Stimulated activated naive CD4-positive, alpha-beta T cell treated with Interleukin-2 at 50 U/mL for 16 hours (primary cell): Measurements from ENCODE around the gene SRSF6.
"Not testable (repeated sequence)": the region's sequence is repeated elsewhere in the genome, so short reads cannot be mapped to it uniquely, and the experiment has no call there.

ENCODE experiments used
- DNase-seq: peaks from one replicate; lab custom pipeline; 2025; lab: John Stamatoyannopoulos, UW

SRSF6 gene

GRCh38 chr20:43477193-43477592 lies 19.5 kb downstream of the SRSF6 start:
- DNase-seq, result no peak

GRCh38 chr20:43477619-43478018 lies 19.9 kb downstream of the SRSF6 start:
- DNase-seq, result no peak

DNA sequence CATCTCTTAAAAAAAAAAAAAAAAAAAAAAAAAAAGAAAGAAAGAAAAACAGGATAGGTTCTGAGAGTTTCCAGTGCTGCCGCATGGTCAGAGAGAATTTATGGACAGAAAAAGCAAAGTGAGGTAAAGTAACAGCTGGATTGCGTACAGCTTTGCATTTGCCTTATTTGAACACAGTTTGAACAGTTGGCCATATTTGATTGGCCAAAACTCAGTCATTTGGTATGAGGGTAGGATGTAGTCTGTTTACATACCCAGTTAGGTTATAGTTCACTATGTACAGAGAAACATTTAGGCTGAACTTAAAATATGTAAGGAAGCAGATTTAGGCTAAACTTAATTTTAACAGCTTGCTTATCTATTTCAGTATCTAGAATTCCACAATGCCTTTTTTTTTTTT lies 32.3 kb downstream of the SRSF6 start:
- DNase-seq, result no peak

- no peak for DNase-seq
Measured at GRCh38 chr20:43492101-43492500, 34.4 kb downstream of the SRSF6 start.

DNA sequence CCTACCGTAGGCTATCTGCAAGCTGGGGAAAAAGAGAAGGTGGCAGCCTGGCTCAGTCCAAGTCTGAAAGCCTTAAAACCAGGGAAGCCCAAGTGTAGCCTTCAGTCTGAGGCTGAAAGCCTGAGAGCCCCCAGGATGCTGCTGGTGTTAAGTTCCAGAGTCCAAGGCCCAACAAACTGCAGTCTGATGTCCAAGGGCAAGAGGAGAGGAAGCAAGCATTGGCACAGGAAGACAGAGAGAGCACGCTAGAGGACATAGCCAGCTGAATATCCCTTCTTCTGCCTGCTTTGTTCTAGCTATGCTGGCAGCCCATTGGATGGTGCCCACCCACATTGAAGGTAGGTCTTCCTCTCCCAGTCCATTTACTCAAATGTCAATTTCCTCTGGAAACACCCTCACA lies 37.7 kb downstream of the SRSF6 start:
- no peak for DNase-seq

- not testable (repeated sequence) for DNase-seq
Measured at GRCh38 chr20:43502021-43502420, 44.3 kb downstream of the SRSF6 start.

DNA sequence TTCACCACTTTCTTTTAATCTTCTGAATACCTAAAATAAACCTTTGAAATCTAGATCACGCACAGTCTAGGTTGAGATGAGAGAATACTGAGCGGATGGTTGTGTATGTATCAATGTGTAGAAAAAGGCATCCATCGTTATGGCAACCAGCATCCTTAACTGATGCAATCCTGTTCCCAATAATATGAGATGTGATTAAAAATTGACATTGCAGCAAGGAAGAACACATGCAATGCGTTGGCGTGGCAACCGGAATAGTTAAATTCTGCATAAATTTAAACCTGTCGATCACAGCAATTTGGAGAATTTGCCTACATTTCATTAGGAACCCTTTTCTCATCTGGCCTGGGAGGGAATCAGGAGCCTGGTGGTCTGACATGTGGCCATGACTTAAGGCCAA lies 48.5 kb downstream of the SRSF6 start:
- no peak for DNase-seq

DNA sequence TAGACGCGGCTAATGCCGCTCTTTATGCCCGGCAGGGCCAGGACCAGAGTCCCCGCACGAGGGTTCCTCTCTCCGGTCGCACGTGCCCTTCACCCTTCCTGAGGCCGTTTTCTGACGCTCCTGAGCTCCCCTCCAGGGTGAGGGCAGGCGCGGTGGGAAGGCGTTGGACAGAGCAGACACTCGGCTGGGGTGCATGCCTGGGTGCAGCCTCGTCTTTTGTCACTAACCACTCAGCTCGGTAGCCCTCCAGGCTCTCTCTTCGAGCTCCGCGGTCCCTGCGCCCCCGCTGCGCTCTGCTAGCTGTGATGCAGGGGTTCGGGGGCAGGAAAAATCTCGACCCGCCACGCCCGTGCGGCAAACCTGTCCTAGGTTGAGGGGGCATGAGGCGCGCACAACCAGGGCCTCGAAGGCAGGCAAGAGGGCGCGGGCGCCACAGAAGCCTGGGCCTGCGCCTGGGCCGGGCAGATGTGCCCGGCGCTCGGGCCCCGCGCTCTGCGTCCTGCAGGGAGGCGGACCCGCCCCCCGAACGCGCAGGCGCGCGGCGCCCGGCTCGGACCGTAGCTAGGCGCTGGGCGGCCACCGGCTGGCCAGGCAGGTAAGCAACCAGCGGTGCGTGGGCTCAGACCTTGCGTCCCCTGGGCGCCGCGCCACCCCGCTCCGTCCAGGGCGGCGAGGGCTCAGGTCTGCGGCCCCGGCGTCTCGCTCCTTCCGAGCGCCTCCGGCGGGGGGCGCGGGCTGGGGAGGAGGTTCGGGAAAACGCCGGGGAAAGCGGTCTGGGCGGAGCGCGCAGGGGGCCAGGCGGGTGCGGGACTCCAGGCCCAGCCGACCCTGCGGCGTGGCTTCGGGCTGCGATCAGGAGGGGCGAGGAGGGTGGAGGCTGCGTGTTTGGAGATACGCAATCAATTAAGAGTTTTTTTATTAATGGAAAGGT lies 49.7 kb downstream of the SRSF6 start, which contains the start of gene L3MBTL1:
Gene L3MBTL1 (plus strand): TSS at position 548 of the 931 bp plus-strand sequence. CDS start 5,807 bp downstream, outside the sequence.
- no peak for DNase-seq

DNA sequence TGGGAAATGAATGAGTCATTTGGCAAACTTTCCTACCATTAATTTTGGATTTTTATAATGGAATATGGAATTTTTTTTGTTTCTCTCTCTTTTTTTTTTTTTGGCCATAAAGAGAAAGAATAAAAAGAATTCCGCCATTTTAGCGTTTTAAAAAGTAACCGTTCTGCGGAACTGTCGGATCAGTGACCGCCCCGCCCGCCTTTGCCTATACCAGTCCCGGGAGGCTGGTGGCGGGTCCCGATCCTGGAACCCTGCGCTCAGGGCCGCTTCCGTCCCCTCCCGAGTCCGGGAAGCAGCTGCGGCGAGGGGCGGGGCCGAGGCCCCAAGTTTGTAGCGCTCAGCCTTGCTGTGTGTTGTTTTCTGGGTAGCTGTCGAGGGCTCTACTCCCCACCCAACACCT lies 50.4 kb downstream of the SRSF6 start:
- DNase-seq, result no peak

DNA sequence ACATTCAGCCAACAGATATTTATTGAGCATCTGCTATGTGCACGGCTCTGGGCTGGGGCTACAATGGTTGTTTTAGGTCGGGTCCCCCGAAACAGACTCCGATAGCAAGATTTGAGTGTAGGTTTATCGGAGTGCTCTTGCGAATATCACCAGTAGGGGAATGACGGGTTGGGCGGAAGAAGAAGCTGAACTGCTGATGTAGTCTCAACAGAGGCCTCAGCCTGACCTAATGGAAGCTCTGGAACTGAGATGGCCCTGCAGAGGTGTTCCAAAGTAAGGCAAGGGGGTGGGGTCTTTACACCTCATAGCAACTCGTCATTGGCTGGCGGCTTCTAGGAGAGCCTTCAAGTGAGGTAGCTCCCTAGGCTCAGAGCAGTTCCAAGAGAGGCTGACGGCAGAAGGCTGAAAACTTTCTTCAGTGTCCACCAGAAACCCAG lies 50.9 kb downstream of the SRSF6 start:
- no peak for DNase-seq

GRCh38 chr20:43511879-43512278 lies 54.2 kb downstream of the SRSF6 start:
- DNase-seq, result no peak

- no peak for DNase-seq
Measured at GRCh38 chr20:43513372-43513930, 55.8 kb downstream of the SRSF6 start.
